Panc1 (cell line): ENCODE results near the gene THRAP3. TPM values are rescaled to one million over a fixed set of nuclear protein-coding genes. Genes with fewer than 3 reads are reported as not detected.

Source experiments
- ATAC-seq: fragments of 200-7000 bp; cut with Tn5 transposase; 2 replicates; pipeline ENCODE4 v1.9.1; 2020; ENCODE audit warnings: mild to moderate bottlenecking, moderate library complexity
- BruUV-seq: library from RNA; stranded (reverse); fragments of 400-500 nt; replicated peaks from 2 replicates; lab custom pipeline; 2021; lab: Mats Ljungman, UMichigan
- CTCF ChIA-PET: fragments of 300-600 bp; sonication (Branson Sonifier 250); formaldehyde crosslinking; loops from one replicate; lab custom pipeline; 2022; ENCODE audit warnings: antibody characterized with exemption; lab: Charles Lee
- POLR2A ChIA-PET: fragments of 300-600 bp; sonication (Branson Sonifier 250); formaldehyde crosslinking; loops from one replicate; lab custom pipeline; 2022; ENCODE audit warnings: antibody characterized with exemption; lab: Charles Lee
- DNase-seq: peaks from one replicate; pipeline ENCODE4 v3.0.0-alpha.2; 2010; ENCODE audit warnings: low read depth, low spot score
- H3K27ac ChIP-seq: 2 replicates; pipeline ENCODE4 v1.5.1; 2011; ENCODE audit warnings: mild to moderate bottlenecking, low read length, inconsistent platforms
- H3K27me3 ChIP-seq: fragments of 200-500 bp; sonication (Bioruptor generic); 2 replicates; pipeline ENCODE4 v1.6.0; 2014; ENCODE audit warnings: low read length, inconsistent platforms; ENCODE audit not compliant: control insufficient read depth, insufficient read depth
- H3K36me3 ChIP-seq: fragments of 200-500 bp; sonication (Bioruptor generic); 2 replicates; pipeline ENCODE4 v1.5.1; 2014; ENCODE audit warnings: inconsistent platforms, mild to moderate bottlenecking, low read length, moderate library complexity; ENCODE audit not compliant: control insufficient read depth, insufficient read depth
- H3K4me1 ChIP-seq: 2 replicates; pipeline ENCODE4 v1.5.1; 2011; ENCODE audit warnings: inconsistent platforms, mild to moderate bottlenecking, low read length, moderate library complexity; ENCODE audit not compliant: control insufficient read depth, insufficient read depth
- H3K4me3 ChIP-seq, 2 experiments: 2 replicates each; pipeline ENCODE4 v1.5.1; 2011 to 2012; ENCODE audit warnings: low read depth in 2 of 2, low read length in 2 of 2, mild to moderate bottlenecking in 2 of 2, inconsistent platforms in 1 of 2, moderate library complexity in 1 of 2
- H3K9me3 ChIP-seq: fragments of 200-500 bp; sonication (Bioruptor generic); 2 replicates; pipeline ENCODE4 v1.5.1; 2014; ENCODE audit warnings: low read depth, mild to moderate bottlenecking, inconsistent platforms, low read length, moderate library complexity; ENCODE audit not compliant: control insufficient read depth, insufficient read depth
- POLR2AphosphoS5 ChIP-seq: IDR thresholded peaks from 2 replicates; pipeline ENCODE4 v1.6.1; 2012; ENCODE audit warnings: mild to moderate bottlenecking, low read depth, low read length, moderate library complexity
- REST ChIP-seq, 2 experiments: IDR thresholded peaks; 2 replicates each; pipeline ENCODE4 v1.6.1; 2011 to 2012; ENCODE audit warnings: low read depth in 2 of 2, control low read depth in 1 of 2, low read length in 1 of 2, mild to moderate bottlenecking in 1 of 2, moderate library complexity in 1 of 2; ENCODE audit not compliant: insufficient read depth in 1 of 2
- SIN3A ChIP-seq: IDR thresholded peaks from 2 replicates; pipeline ENCODE4 v1.6.1; 2012; ENCODE audit warnings: low read depth, mild to moderate bottlenecking, low read length, moderate library complexity, borderline replicate concordance; ENCODE audit not compliant: insufficient read depth
- TCF7L2 ChIP-seq: IDR thresholded peaks from 2 replicates; pipeline ENCODE4 v1.6.1; 2011; ENCODE audit warnings: mild to moderate bottlenecking, low read depth, low read length, inconsistent platforms
- in situ Hi-C: cut with HindIII; loops from 2 replicates; pipeline ENCODE4 v1.10.0; 2016; ENCODE audit warnings: low sequenced_read_pairs, low pct_unique_long_range_greater_than_20kb
- intact Hi-C: fragments of 100-400 bp; cut with micrococcal nuclease; formaldehyde crosslinking; loops from one replicate; pipeline ENCODE4 v1.10.0; 2022; ENCODE audit not compliant: unreplicated experiment
- total RNA-seq: library from RNA; stranded (reverse); gene quantifications from one replicate; pipeline ENCODE4 v1.2.1, GENCODE V29; 2021; ENCODE audit not compliant: unreplicated experiment
- TF ChIP-seq, protein P1 (sequence below): fragments of 450-650 bp; IDR thresholded peaks from 2 replicates; pipeline ENCODE4 v1.5.1; 2017; ENCODE audit warnings: mild to moderate bottlenecking

THRAP3 gene
- total RNA-seq, 1 experiment from 2014 or later, result 114 TPM

DNA sequence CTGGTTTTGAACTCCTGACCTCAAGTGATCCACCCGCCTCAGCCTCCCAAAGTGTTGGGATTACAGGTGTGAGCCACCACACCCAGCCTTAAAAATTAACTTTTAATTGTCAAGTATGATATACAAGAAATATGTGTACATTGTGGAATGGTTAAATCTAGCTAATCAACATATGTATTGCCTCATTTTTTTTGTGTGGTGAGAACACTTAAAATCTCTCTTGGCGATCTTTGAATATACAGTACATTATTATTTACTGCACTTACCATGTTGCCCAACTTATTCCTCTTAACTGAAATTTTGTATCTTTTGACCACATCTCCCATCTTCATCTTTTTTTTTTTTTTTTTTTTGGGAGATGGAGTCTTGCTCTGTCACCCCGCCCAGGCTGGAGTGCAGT is 23.3 kb downstream of the THRAP3 start:
- POLR2A ChIA-PET, result interaction anchor here (0.6 kb wide), 1 partner anchor 41 kb away, joined by 3 read pairs; no protein-coding TSS in a partner anchor

DNA sequence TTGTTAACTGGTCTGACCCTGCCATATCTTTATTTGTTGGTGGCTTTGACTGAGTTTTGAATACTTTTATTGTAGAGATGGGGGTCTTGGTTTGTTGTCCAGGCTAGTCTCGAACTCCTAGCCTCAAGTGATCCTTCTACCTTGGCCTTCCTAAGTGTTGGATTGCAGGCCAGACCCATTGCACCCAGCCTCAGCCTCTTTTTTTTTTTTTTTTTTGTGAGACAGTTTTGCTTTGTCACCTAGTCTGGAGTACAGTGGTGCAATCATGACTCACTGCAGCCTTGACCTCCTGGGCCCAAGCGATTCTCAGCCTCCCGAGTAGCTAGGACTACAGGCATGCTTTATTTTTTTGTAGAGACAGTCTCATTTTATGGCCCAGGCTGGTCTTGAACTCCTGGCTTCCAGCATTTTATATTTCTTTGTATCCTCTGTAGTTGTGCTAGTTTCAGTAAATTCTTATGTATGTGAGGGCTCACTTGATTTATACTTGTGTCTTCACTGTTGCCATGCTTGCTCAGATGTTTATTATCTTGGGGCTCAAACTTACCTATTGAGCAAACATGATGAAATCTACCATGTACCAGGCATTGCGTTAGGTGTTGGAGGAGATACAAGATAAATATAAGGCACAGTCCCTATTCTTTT is 24.1 kb downstream of the THRAP3 start:
- ATAC-seq, result peak; percentile 89
- Histone ChIP-seq H3K4me3 (no peak overlapping the region), H3K36me3 (no peaks in the 10 kb centered on the region; the same call in 1 of the 2 replicates), H3K4me1 (peaks cover 35% of the 10 kb centered on the region), H3K27ac (peak overlapping the region; percentile 36), H3K27me3 (no peaks in the 10 kb centered on the region), H3K9me3 (no peaks in the 10 kb centered on the region)
- intact Hi-C loops, result no loop called here
- ChIA-PET POLR2A (no interaction called here), CTCF (no interaction called here)
- DNase-seq, result peak; percentile 77
- BruUV-seq, result no TSS peak
- in situ Hi-C loops, result no loop called here
- no peak for TF ChIP-seq SIN3A
- TF ChIP-seq REST (IDR thresholded peaks at IDR 0.05; ENCODE audit: insufficient read depth in 1 of 2, low read depth in 2 of 2, low read length in 1 of 2), result no peak
- TF ChIP-seq, protein P1, sequence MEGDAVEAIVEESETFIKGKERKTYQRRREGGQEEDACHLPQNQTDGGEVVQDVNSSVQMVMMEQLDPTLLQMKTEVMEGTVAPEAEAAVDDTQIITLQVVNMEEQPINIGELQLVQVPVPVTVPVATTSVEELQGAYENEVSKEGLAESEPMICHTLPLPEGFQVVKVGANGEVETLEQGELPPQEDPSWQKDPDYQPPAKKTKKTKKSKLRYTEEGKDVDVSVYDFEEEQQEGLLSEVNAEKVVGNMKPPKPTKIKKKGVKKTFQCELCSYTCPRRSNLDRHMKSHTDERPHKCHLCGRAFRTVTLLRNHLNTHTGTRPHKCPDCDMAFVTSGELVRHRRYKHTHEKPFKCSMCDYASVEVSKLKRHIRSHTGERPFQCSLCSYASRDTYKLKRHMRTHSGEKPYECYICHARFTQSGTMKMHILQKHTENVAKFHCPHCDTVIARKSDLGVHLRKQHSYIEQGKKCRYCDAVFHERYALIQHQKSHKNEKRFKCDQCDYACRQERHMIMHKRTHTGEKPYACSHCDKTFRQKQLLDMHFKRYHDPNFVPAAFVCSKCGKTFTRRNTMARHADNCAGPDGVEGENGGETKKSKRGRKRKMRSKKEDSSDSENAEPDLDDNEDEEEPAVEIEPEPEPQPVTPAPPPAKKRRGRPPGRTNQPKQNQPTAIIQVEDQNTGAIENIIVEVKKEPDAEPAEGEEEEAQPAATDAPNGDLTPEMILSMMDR, result no peak
- no peak for TF ChIP-seq TCF7L2
- no peak for TF ChIP-seq POLR2AphosphoS5

More for the DNA sequence above, 23.3 kb downstream of the THRAP3 start:
- Histone ChIP-seq H3K36me3 (no peaks in the 10 kb centered on the region), H3K4me1 (peaks cover 27% of the 10 kb centered on the region), H3K4me3 (no peak overlapping the region), H3K9me3 (no peaks in the 10 kb centered on the region), H3K27me3 (no peaks in the 10 kb centered on the region), H3K27ac (no peak overlapping the region)
- intact Hi-C loops, result no loop called here
- BruUV-seq, result no TSS peak
- DNase-seq (no peak), ATAC-seq (no peak)
- in situ Hi-C loops, result no loop called here
- TF ChIP-seq REST (IDR thresholded peaks at IDR 0.05; ENCODE audit: insufficient read depth in 1 of 2, low read depth in 2 of 2, low read length in 1 of 2), result no peak
- CTCF ChIA-PET, result no interaction called here
